ENCODE measurements around the gene MEIS1. TPM values are rescaled to one million over a fixed set of nuclear protein-coding genes. Genes with fewer than 3 reads are reported as not detected.

Gene MEIS1
- total RNA-seq, 1 donor from 2014 or later, result 3.4 TPM

DNA sequence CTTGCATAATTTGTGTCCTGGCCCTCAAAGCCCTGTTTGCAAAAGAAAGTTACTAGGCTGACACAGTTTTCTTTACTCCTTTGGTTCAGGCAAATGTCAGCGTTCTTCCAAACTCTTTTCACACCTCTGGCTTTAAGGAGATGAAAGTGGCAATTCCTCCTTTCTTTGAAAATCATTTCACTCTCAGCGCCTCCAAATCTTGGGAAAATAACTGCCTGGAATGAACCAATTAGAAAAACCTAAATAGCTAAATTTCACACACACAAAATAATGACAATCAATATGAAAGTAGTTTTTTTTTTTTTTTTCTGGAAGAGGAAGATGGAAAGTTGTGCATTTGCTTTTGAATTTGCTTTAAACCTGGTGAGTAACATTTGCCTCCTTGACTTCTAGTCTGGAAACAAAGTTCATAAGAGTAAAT is 1.7 kb downstream of the MEIS1 start:
- peaks cover 2% of the 10 kb centered on the region for H3K4me1 Mint-ChIP-seq (ENCODE audit: low read depth, unreplicated experiment)
- Histone ChIP-seq H4K20me1 (ENCODE audit: insufficient read depth, low read length) (no peaks in the 10 kb centered on the region), H3K9ac (ENCODE audit: low read length) (peak overlapping the region; percentile 94), H3K27ac (ENCODE audit: low read depth, low read length) (peak overlapping the region; percentile 86), H3K79me2 (ENCODE audit: insufficient read depth, low read length) (peaks cover 63% of the 10 kb centered on the region), H3K4me2 (ENCODE audit: low read length) (peak overlapping the region; percentile 99), H3K4me3 (ENCODE audit: insufficient read depth, low read depth, low read length) (peak overlapping the region; percentile 77), H3K27me3 (ENCODE audit: insufficient read depth, low read length) (peaks cover 10% of the 10 kb centered on the region), H3K36me3 (ENCODE audit: insufficient read depth, low read length) (peaks cover 2% of the 10 kb centered on the region), H2AFZ (ENCODE audit: low read depth, low read length) (no peak overlapping the region), H3K4me1 (ENCODE audit: insufficient read depth, low read length) (peaks cover 14% of the 10 kb centered on the region), H3K9me3 (ENCODE audit: insufficient read depth, low read depth, low read length) (no peaks in the 10 kb centered on the region)
- peaks cover 7% of the 10 kb centered on the region for H3K9me3 Mint-ChIP-seq (ENCODE audit: unreplicated experiment)
- FAIRE-seq (no peak), DNase-seq (ENCODE audit: low read depth) (no peak)
- H3K27ac Mint-ChIP-seq (ENCODE audit: unreplicated experiment), result no peak overlapping the region
- no peaks in the 10 kb centered on the region for H3K36me3 Mint-ChIP-seq (ENCODE audit: low read depth, unreplicated experiment)
- TF ChIP-seq, protein P1, sequence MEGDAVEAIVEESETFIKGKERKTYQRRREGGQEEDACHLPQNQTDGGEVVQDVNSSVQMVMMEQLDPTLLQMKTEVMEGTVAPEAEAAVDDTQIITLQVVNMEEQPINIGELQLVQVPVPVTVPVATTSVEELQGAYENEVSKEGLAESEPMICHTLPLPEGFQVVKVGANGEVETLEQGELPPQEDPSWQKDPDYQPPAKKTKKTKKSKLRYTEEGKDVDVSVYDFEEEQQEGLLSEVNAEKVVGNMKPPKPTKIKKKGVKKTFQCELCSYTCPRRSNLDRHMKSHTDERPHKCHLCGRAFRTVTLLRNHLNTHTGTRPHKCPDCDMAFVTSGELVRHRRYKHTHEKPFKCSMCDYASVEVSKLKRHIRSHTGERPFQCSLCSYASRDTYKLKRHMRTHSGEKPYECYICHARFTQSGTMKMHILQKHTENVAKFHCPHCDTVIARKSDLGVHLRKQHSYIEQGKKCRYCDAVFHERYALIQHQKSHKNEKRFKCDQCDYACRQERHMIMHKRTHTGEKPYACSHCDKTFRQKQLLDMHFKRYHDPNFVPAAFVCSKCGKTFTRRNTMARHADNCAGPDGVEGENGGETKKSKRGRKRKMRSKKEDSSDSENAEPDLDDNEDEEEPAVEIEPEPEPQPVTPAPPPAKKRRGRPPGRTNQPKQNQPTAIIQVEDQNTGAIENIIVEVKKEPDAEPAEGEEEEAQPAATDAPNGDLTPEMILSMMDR (IDR thresholded peaks at IDR 0.05; ENCODE audit: insufficient read depth, low read depth, low read length), result no peak
- TF ChIP-seq EZH2 (IDR thresholded peaks at IDR 0.05; ENCODE audit: insufficient read depth, low read length), result no peak
- peaks cover 66% of the 10 kb centered on the region for H3K27me3 Mint-ChIP-seq (ENCODE audit: low read depth, unreplicated experiment)
- peak overlapping the region; percentile 70 for H3K4me3 Mint-ChIP-seq (ENCODE audit: unreplicated experiment)

- no peaks in the 10 kb centered on the region for H3K36me3 Mint-ChIP-seq (ENCODE audit: low read depth, unreplicated experiment)
Measured at GRCh38 chr2:66437109-66437690, 2.3 kb downstream of the MEIS1 start.

More at GRCh38 chr2:66437109-66437690, 2.3 kb downstream of the MEIS1 start:
- TF ChIP-seq, protein P1 (IDR thresholded peaks at IDR 0.05; ENCODE audit: insufficient read depth, low read depth, low read length), result no peak
- TF ChIP-seq EZH2 (IDR thresholded peaks at IDR 0.05; ENCODE audit: insufficient read depth, low read length), result no peak
- peaks cover 7% of the 10 kb centered on the region for H3K9me3 Mint-ChIP-seq (ENCODE audit: unreplicated experiment)
- Histone ChIP-seq H3K4me1 (ENCODE audit: insufficient read depth, low read length) (peaks cover 19% of the 10 kb centered on the region), H3K9ac (ENCODE audit: low read length) (peak overlapping the region; percentile 94), H3K4me3 (ENCODE audit: insufficient read depth, low read depth, low read length) (peak overlapping the region; percentile 77), H3K36me3 (ENCODE audit: insufficient read depth, low read length) (peaks cover 3% of the 10 kb centered on the region), H3K27ac (ENCODE audit: low read depth, low read length) (peak overlapping the region; percentile 86), H3K79me2 (ENCODE audit: insufficient read depth, low read length) (peaks cover 68% of the 10 kb centered on the region), H4K20me1 (ENCODE audit: insufficient read depth, low read length) (no peaks in the 10 kb centered on the region), H3K9me3 (ENCODE audit: insufficient read depth, low read depth, low read length) (no peaks in the 10 kb centered on the region), H3K4me2 (ENCODE audit: low read length) (peak overlapping the region; percentile 99), H2AFZ (ENCODE audit: low read depth, low read length) (no peak overlapping the region), H3K27me3 (ENCODE audit: insufficient read depth, low read length) (peaks cover 14% of the 10 kb centered on the region)
- FAIRE-seq (no peak), DNase-seq (ENCODE audit: low read depth) (no peak)
- H3K4me3 Mint-ChIP-seq (ENCODE audit: unreplicated experiment), result no peak overlapping the region
- H3K27me3 Mint-ChIP-seq (ENCODE audit: low read depth, unreplicated experiment), result peaks cover 66% of the 10 kb centered on the region
- peaks cover 2% of the 10 kb centered on the region for H3K4me1 Mint-ChIP-seq (ENCODE audit: low read depth, unreplicated experiment)
- H3K27ac Mint-ChIP-seq (ENCODE audit: unreplicated experiment), result no peak overlapping the region

Data from astrocyte (in vitro differentiated cells and primary cell).